ENCODE measurements around the gene EML1.

EML1 gene

DNA sequence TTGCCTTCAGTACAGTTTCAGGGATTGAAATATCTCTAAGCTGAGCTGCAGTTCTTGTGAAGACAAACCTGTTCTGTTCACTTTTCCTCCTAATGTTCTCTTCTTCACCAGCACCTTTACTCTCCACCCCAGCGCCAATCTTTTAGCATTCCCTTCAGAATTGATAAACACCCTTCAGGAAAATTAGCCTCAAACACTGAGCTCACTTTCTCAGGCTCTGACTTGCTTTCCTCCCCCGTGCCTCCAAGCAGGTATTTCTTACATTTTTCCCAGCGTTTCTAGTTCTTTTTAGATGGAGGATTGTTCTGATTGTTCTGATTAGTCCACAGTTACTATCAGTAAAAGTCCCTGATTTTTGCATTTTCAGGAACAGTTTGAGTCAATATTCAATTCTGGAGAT lies 183.5 kb downstream of the EML1 start:
- no peak for FAIRE-seq
- DNase-seq (ENCODE audit: insufficient read length, low spot score): no peak

GRCh38 chr14:99980299-99980698 lies 187.1 kb downstream of the EML1 start:
- FAIRE-seq (no peak), DNase-seq (ENCODE audit: insufficient read length, low spot score) (no peak)

DNA sequence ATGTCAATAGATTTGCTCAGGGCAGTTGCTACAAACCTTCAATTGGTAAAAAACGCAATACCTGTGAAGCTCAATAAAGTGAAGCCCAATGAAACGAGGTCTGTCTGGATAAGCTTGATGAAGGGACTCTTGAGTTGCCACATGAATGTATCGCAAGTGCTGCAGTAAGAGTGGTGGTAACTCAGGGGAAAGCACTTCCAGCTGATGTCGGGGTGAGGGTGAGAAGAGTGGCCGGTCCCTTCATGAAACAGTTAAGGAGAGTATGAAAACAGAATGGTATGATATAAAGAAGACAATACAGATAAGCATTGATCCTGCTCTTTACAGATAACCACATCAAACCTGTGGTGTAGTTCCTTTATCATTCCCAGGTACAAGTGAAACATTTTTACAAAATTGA lies 188.6 kb downstream of the EML1 start:
- FAIRE-seq: no peak
- no peak for DNase-seq (ENCODE audit: insufficient read length, low spot score)

- DNase-seq (ENCODE audit: insufficient read length, low spot score) (peak; percentile 66), FAIRE-seq (no peak)
These were observed 189.5 kb downstream of the EML1 start for GRCh38 chr14:99982537-99983250.

GRCh38 chr14:99983251-99984015 lies 190.2 kb downstream of the EML1 start:
- no peak for DNase-seq (ENCODE audit: insufficient read length, low spot score)
- no peak for FAIRE-seq

- FAIRE-seq (no peak), DNase-seq (ENCODE audit: insufficient read length, low spot score) (no peak)
These were observed 190.8 kb downstream of the EML1 start for GRCh38 chr14:99984036-99984435.

DNA sequence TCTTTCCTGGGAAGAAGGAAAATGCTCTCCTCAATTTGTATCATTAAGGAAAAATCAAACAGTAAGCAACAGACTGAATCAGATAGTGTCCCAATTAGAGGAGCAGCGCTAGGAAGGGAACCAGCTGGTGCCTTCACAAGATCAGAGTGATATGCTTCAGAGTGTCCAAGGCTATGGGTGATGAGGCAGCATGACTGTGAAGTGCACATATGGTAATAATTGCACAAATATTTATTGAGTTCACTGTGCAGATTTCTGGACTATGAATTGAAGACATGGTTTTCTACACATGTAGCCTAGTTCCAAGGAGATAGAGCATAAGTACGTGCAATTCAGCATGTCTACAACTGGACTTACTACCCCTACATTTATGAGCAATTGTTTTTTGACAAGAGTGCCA lies 193.2 kb downstream of the EML1 start:
- FAIRE-seq (no peak), DNase-seq (ENCODE audit: insufficient read length, low spot score) (no peak)

DNA sequence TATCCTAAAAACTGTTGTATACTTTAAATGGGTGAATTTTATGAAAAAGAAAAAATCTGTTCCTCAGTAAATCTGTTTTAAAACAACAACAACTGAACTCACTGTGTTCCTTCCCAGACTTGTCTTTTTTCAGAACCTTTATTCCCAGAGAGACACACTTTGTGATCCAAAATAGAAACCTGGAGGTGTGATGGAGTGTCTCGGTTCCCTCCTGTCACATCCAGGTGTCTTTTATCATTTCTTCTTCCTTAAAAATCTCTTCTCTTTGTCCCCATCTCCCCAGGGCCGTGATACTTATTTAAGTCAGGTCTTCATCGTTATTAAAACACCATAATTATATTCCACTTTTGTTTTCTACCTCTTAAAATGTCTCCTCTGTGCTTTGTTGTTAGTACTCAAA lies 195.8 kb downstream of the EML1 start:
- DNase-seq (ENCODE audit: insufficient read length, low spot score) (no peak), FAIRE-seq (no peak)

DNA sequence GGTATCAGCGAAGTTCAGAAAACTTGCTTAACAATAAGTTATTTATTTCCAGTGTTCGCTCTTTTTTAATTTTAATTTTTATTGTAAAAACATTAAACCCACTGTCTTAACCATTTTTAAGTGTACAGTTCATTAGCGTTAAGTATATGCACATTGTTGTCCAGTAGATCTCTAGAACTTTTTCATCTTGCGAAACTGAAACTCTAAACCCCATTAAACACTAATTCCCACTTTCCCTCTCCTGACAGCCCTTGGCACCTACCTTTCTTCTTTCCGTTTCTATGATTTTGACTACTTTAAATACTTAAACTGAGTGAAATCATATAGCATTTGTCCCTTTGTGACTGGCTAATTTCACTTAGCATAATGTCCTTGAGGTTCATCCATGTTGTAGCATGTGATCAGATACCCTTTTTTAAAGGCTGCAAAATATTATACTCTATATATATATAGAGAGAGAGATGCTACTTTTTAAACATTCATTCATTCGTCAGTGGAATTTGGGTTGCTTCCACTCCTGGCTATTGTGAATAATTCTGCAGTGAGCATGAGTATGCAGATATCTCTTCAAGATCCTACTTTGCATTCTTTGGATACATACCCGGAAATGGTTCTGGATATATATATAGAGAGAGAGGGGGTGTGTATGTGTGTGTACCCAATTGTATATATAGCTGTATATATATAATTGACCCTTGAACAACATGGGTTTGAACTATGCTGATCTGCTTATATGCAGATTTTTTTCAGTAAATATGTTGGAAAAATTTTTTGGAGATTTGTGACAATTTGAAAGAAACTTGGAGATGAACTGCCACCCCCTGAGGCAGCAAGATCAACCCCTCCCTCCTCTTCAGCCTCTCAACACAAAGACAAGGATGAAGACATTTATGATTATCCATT lies 197.3 kb downstream of the EML1 start:
- FAIRE-seq (no peak), DNase-seq (ENCODE audit: insufficient read length, low spot score) (no peak)

- DNase-seq (ENCODE audit: insufficient read length, low spot score) (no peak), FAIRE-seq (no peak)
These were observed 198.1 kb downstream of the EML1 start for GRCh38 chr14:99991331-99991730.

Measured in HTR-8/SVneo (cell line).